HG03575 (cell line): ENCODE data around the gene SLC22A23.

ENCODE experiments used
- ATAC-seq: cut with Tn5 transposase; IDR thresholded peaks from one replicate; pipeline ENCODE4 v1.9.1; 2021; ENCODE audit not compliant: unreplicated experiment, insufficient number of reproducible peaks, low FRiP score; ENCODE audit errors: extremely low read depth

The SLC22A23 gene

GRCh38 chr6:3232017-3232945 is 224.6 kb downstream of the SLC22A23 start:
- no peak for ATAC-seq

DNA sequence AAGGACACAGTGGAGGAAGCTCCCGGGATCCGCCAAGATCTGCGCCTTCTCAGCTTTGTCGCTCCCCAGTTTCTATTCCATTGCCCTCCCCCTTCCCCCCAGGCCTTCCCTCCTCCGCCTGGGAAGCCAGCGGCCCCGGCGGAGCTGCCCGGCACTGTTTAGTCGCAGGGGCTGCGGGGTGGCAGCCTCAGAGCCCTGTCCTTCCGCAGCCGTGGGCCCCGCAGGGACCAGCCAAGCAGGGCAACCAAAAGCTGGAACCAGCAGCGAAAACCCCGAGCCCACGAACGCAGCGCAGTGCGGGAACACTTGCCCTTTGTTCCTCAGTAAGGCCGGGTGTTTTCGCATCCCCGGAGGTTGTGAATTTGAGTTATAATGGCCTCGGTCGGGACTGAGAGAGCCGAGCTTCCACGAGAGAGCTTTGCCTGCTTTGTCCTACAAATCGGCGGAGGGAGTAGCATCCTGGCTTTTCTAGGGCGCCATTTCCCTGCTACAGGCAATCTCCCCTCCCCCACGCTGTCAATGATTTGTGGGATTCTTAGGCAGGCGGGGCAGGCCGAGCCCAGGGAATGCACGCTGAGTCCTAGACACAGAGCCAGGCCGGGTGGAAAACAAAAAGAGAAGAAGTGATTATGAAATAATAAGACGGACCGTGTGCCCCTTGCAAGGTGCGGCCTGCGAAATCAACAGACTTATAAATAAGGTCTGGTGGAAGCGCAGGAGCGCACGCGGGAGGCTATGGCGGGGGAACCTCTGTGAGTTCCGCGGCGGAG is 225.4 kb downstream of the SLC22A23 start:
- no peak for ATAC-seq

- no peak for ATAC-seq
Observed at GRCh38 chr6:3230900-3231246, 226.0 kb downstream of the SLC22A23 start.

DNA sequence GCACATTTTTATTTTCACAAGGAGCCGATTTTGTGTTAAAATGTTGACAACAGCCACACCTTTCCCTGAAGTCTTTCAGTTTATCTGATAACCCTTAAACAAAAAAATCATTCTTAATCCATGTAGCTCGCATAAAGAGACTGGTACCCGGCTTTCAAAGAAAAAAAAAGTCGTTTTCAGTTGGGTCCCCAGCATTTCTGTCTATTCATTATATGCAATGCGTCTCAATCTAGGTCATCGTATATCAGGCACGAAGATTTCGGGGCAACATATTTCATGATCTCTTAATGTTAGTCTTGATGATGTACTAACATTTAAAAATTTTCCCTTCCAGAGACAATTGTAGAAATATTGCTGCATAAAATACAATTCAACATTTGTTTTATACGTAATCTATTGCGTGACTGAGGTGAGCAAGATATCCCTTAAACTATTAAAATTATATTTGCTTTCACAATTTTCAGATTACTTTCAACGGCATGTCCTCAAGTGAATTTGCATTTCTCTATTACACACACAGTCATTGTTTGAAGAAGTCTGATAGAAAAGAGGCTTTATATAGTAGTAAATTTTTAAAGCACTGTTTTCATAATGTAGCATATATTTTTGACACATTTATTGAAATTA is 226.5 kb downstream of the SLC22A23 start:
- no peak for ATAC-seq

GRCh38 chr6:3229566-3230178 is 227.2 kb downstream of the SLC22A23 start:
- ATAC-seq = no peak

DNA sequence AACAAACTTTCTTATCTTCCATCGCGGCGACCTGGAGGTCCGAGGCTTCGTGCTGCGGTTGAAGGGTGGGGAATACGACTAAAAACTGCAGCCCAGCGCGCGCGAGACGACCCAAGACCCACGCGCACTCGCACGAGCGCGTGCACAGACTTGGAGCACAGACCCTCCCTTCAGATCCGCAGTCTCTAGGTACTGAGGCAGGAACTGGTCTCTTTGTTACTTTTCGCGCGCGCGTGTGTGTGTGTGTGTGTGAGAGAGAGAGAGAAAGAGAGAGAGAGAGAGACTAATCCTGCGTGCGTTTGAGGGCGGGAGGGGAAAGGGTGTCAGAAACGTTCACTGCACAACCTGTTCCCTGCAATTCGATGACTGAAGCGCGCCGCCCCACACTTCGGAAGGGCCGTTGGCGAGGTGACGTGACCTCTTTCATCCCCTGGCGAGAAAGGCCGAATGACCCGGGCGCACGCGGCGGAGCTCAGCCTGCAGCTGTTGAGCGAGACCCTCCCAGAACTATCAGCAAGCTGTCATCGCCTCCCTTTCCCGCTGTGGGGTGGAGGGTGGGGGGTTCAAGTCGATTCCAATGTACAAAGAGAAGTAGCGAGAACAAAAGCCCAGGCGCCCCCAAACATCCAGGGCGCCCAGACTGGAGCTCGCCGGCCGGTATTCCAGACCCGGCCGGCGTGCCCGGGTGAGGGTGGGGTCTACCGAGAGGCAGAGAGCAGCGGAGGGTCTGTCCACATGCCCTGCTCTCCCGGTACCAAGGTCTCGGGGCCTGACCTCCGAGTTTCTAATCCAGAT is 227.9 kb downstream of the SLC22A23 start:
- ATAC-seq = no peak

- ATAC-seq = no peak
Observed at GRCh38 chr6:3228046-3228671, 228.7 kb downstream of the SLC22A23 start.

GRCh38 chr6:3227363-3228045 is 229.3 kb downstream of the SLC22A23 start, which contains the start of gene TUBB2B:
TSS of gene TUBB2B (minus strand) at chr6:3227653. CDS start at chr6:3227543, 110 bp downstream.
- no peak for ATAC-seq

DNA sequence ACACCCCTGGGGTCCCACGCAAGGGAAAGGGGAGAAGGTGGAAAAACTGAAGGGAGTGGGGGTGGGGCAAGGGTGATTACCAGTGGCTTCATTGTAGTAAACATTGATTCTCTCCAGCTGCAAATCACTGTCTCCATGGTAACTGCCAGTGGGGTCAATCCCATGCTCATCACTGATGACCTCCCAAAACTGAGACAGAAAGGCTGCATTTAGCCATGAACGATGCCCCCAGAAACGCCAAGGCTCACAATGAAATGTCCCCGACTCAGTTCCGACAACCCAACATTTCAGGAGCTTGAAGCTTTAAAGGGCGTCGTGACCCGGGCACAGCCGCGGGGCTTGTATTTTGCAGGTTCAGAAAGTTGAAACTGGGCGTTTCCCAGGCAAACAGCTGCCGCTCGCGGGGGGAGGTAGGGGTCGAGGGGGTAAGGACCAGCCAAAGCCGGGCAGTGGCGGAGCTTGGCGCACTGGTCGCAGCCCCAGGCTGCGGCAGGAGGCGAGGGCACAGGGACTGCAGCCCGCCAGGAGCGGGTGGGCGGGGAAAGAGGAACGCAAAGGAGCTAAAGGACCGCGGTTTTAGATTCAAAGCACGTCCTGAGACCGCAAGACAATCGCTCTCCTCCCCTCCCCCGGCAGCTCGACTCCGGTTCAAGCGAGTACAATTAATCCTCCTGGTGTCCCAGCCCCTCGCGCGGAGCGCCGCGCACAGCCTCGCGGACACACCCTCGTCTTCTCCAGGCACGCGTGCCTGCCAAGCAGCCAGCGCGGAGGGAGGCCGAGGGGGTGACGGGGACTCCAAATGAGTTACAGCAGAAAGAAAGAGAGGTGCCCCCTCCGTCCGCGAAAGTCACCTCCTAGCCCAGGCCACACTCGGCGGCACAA is 230.1 kb downstream of the SLC22A23 start:
- ATAC-seq = no peak

GRCh38 chr6:3226042-3226441 is 230.8 kb downstream of the SLC22A23 start:
- ATAC-seq = no peak

DNA sequence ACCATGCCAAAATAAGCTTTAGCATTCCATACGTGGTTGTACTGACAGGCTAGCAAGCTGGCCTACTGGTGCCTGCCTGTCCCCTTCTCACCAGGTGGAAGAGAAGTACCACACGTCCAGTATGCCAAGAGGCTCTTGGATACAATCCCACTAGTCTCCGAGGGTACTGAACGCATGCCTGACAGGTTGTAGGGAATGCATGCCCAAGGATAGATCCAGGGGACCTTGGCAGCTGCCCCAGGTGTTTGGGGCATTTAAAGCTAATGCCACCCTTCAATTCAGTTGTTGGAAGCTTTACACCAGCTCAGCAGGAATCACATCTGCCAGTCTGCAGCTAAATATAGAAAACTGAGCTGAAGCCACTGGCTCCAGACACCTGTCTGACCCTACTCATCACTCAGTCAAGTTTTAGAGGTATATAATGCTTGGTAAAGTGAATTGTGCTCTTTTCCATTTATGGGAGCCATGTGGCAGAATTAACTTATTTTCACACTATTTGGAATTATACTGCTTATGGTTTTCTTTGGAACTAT is 234.3 kb downstream of the SLC22A23 start:
- ATAC-seq = no peak

DNA sequence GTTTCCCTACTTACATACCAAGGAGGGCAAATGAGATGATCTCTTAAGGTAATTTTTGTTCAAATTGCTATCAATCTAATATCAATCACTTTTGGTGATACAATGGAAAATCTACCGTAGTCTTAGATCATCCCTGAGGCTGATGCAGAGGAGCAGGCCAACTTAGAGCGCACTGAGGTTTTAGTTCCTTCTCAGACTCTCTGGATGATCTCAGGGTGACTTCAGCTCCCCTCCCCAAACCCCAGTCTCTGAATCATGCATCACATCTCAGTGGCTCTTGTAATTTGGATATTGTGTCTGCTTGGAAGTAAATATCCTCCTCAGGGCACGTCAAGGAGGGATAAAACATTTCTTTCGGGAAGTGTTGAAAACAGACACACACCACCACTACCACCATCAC is 235.3 kb downstream of the SLC22A23 start:
- ATAC-seq = no peak

GRCh38 chr6:3220366-3220765 is 236.5 kb downstream of the SLC22A23 start:
- no peak for ATAC-seq
